DND-41 (cell line): ENCODE data around the gene ASCC2.

Experiments used
- ATAC-seq: fragments of 200-7000 bp; cut with Tn5 transposase; 3 replicates; pipeline ENCODE4 v1.9.1; 2021; ENCODE audit warnings: low read depth; ENCODE audit not compliant: insufficient read depth
- DNase-seq: peaks from one replicate; pipeline ENCODE4 v3.0.0-alpha.2; 2020
- H2AFZ ChIP-seq: 2 replicates; pipeline ENCODE4 v1.6.0; 2012; ENCODE audit warnings: low read depth, low read length
- H3K27ac ChIP-seq: 2 replicates; pipeline ENCODE4 v1.5.1; 2012; ENCODE audit warnings: low read length, inconsistent platforms
- H3K27me3 ChIP-seq: fragments of 200-600 bp; sonication (generic); 2 replicates; pipeline ENCODE4 v1.6.0; 2012; ENCODE audit warnings: low read length, mild to moderate bottlenecking, inconsistent platforms; ENCODE audit not compliant: insufficient read depth, poor library complexity
- H3K36me3 ChIP-seq: 2 replicates; pipeline ENCODE4 v1.5.1; 2012; ENCODE audit warnings: low read length, inconsistent platforms; ENCODE audit not compliant: insufficient read depth
- H3K4me1 ChIP-seq: 2 replicates; pipeline ENCODE4 v1.5.1; 2012; ENCODE audit warnings: mild to moderate bottlenecking, low read length; ENCODE audit not compliant: insufficient read depth
- H3K4me2 ChIP-seq: 2 replicates; pipeline ENCODE4 v1.6.0; 2012; ENCODE audit warnings: mild to moderate bottlenecking, moderate library complexity, low read length, inconsistent platforms; ENCODE audit not compliant: insufficient read depth
- H3K4me3 ChIP-seq, 2 experiments: fragments of 200-600 bp in 1 of 2; shearing (Covaris generic) in 1 of 2; 2 replicates each; pipeline ENCODE4 v1.5.1; 2012 to 2016; ENCODE audit warnings: inconsistent platforms in 2 of 2, low read length in 2 of 2, mild to moderate bottlenecking in 2 of 2, low read depth in 1 of 2, moderate library complexity in 1 of 2
- H3K79me2 ChIP-seq: 2 replicates; pipeline ENCODE4 v1.6.0; 2012; ENCODE audit warnings: low read length, inconsistent platforms; ENCODE audit not compliant: insufficient read depth
- H3K9ac ChIP-seq: 2 replicates; pipeline ENCODE4 v1.6.0; 2012; ENCODE audit warnings: low read depth, mild to moderate bottlenecking, inconsistent platforms, low read length, moderate library complexity
- H3K9me3 ChIP-seq: 2 replicates; pipeline ENCODE4 v1.5.1; 2012; ENCODE audit warnings: low read length, moderate library complexity, mild to moderate bottlenecking, inconsistent platforms; ENCODE audit not compliant: insufficient read depth, severe bottlenecking
- H4K20me1 ChIP-seq: 2 replicates; pipeline ENCODE4 v1.6.0; 2012; ENCODE audit warnings: low read length; ENCODE audit not compliant: insufficient read depth
- EZH2 ChIP-seq: IDR thresholded peaks from 3 replicates; pipeline ENCODE4 v1.6.1; 2012; ENCODE audit warnings: borderline replicate concordance, low read depth, mild to moderate bottlenecking, moderate library complexity, low read length, inconsistent platforms; ENCODE audit not compliant: severe bottlenecking
- TF ChIP-seq, protein P1 (sequence below): IDR thresholded peaks from 2 replicates; pipeline ENCODE4 v1.5.1; 2012; ENCODE audit warnings: borderline replicate concordance, low read length, moderate library complexity, mild to moderate bottlenecking; ENCODE audit not compliant: poor library complexity, severe bottlenecking; ENCODE audit errors: extremely low read depth

The ASCC2 gene

DNA sequence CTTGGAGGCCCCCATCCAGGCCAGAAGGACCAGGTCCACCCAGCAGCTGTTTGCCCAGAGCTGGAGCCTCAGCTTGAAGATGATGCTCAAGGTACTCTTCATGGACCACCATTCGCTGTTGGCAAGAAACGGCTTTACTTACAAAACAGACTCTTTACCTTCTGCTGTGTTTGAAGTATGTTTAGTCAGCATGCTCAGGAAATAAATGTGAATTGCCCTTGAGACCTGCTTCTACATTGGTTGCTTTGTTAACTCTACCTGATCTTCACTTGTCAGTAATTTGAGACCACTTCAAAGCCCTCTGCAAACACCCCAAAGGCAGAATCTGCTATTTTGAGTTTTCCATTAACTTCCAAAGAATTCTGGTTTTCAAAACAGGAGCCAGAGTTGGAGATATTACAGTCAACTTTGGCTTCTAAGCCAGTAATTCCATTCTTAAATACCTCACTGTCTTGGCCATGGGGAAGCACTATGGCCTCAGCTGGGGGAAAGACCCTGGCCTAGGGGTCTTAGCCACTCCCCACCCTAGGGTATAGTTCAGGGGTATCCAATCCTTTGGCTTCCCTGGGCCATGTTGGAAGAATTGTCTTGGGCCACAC, 68.3 kb downstream of the ASCC2 start:
- Histone ChIP-seq H3K4me3 (no peak overlapping the region), H3K27ac (no peak overlapping the region), H3K4me2 (no peak overlapping the region), H2AFZ (no peak overlapping the region), H3K9ac (no peak overlapping the region), H3K79me2 (peaks cover 40% of the 10 kb centered on the region), H3K4me1 (peaks cover 29% of the 10 kb centered on the region), H3K27me3 (no peaks in the 10 kb centered on the region), H4K20me1 (peaks cover 6% of the 10 kb centered on the region; the same call in 1 of the 2 replicates), H3K36me3 (peaks cover 20% of the 10 kb centered on the region), H3K9me3 (no peaks in the 10 kb centered on the region)
- no peak for DNase-seq
- ATAC-seq: no peak
- no peak for TF ChIP-seq EZH2
- TF ChIP-seq, protein P1, sequence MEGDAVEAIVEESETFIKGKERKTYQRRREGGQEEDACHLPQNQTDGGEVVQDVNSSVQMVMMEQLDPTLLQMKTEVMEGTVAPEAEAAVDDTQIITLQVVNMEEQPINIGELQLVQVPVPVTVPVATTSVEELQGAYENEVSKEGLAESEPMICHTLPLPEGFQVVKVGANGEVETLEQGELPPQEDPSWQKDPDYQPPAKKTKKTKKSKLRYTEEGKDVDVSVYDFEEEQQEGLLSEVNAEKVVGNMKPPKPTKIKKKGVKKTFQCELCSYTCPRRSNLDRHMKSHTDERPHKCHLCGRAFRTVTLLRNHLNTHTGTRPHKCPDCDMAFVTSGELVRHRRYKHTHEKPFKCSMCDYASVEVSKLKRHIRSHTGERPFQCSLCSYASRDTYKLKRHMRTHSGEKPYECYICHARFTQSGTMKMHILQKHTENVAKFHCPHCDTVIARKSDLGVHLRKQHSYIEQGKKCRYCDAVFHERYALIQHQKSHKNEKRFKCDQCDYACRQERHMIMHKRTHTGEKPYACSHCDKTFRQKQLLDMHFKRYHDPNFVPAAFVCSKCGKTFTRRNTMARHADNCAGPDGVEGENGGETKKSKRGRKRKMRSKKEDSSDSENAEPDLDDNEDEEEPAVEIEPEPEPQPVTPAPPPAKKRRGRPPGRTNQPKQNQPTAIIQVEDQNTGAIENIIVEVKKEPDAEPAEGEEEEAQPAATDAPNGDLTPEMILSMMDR: no peak

DNA sequence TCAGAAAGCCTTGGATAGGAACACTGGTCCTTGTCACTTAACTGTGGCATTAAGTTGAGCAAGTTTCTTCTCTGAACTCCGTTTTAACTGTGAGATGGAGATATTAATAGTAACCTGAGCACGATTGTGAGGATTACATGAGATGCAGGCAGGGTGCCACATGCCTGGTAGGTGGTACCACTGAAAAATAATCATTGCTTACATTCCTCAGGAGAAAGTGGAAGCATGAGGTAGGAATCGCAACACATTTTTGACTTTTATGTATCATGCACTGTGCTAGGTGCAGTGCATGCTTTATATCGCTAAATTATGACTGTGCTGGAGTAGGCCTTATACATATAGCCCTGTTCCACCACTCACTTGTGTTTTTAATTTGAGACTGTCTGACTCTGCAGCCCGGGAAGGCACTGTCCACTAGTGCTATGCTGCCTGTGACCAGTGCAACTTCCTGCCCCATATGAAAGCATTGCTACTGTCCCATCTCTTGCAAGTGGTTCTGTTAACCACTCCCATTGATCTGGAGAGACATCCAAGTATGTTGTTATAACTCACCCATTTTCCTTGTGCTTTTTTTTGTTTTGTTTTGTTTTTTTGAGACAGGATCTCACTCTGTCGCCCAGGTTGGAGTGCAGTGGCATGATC, 69.9 kb downstream of the ASCC2 start:
- H3K36me3 ChIP-seq: peaks cover 20% of the 10 kb centered on the region
- H3K79me2 ChIP-seq: peaks cover 49% of the 10 kb centered on the region
- no peak for TF ChIP-seq EZH2
- TF ChIP-seq, protein P1: no peak
- H3K4me1 ChIP-seq: peaks cover 39% of the 10 kb centered on the region
- no peak for DNase-seq
- no peaks in the 10 kb centered on the region for H3K9me3 ChIP-seq
- peaks cover 6% of the 10 kb centered on the region; the same call in 1 of the 2 replicates for H4K20me1 ChIP-seq
- no peak for ATAC-seq
- peak overlapping the region; percentile 84 for H3K4me2 ChIP-seq
- H3K27ac ChIP-seq: peak overlapping the region; percentile 93
- H3K9ac ChIP-seq: peak overlapping the region; percentile 79
- no peaks in the 10 kb centered on the region for H3K27me3 ChIP-seq
- peak overlapping the region; percentile 75 to 91 for H3K4me3 ChIP-seq
- H2AFZ ChIP-seq: peak overlapping the region; percentile 99

DNA sequence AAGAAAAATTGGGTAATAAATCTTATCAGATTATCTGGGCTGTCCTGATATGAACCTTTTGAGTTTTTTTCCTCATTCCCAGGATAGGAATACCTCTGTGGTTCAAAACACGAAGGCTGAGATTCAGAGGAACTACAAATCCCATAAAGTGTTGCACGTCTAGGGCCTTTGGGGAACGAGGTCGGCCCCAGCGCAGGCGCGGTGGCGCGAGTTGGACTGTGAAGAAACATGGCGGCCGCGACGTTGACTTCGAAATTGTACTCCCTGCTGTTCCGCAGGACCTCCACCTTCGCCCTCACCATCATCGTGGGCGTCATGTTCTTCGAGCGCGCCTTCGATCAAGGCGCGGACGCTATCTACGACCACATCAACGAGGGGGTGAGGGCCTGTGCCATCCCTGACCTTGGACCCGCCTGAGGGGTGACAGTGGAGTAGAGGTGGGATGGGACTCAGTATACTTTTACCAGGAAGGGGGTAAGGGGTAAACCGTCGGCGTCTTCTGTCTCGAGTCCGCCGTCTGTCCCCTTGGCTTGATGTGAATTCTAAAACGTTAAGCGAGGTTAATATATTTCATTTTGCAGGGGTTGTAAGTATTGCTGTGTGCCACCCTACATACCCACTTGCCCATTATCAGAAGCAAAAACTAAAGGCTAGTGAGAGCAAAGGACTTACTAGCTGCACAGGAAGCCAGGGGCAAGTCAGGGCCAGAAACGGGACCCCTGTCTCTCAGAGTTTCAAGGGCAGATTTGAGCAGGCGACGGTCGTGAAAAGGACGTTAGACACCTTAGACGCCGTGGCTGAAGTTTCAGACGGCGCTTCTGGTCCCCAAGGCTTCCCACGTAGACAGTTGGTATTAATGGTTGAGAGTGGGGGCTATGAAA, 70.7 kb downstream of the ASCC2 start, which contains the start of gene UQCR10:
Gene UQCR10 (plus strand): TSS at position 199 of the 881 bp plus-strand sequence. CDS start 30 bp downstream, at position 229.
- H4K20me1 ChIP-seq: peaks cover 6% of the 10 kb centered on the region; the same call in 1 of the 2 replicates
- peaks cover 49% of the 10 kb centered on the region for H3K79me2 ChIP-seq
- H3K4me1 ChIP-seq: peaks cover 39% of the 10 kb centered on the region
- ATAC-seq: peak; percentile 79
- peak within 1 kb of the TSS; percentile 88 to 91 for H3K4me3 ChIP-seq
- TF ChIP-seq, protein P1: no peak
- TF ChIP-seq EZH2: no peak
- peaks cover 20% of the 10 kb centered on the region for H3K36me3 ChIP-seq
- H3K4me2 ChIP-seq: peak within 1 kb of the TSS; percentile 84
- DNase-seq: peak; percentile 92
- H3K9me3 ChIP-seq: no peaks in the 10 kb centered on the region
- H3K27me3 ChIP-seq: no peaks in the 10 kb centered on the region
- peak within 1 kb of the TSS; percentile 79 for H3K9ac ChIP-seq
- H3K27ac ChIP-seq: peak within 1 kb of the TSS; percentile 93
- H2AFZ ChIP-seq: peak within 1 kb of the TSS; percentile 99
